ENCODE data around the gene LMF2.

LMF2 gene

DNA sequence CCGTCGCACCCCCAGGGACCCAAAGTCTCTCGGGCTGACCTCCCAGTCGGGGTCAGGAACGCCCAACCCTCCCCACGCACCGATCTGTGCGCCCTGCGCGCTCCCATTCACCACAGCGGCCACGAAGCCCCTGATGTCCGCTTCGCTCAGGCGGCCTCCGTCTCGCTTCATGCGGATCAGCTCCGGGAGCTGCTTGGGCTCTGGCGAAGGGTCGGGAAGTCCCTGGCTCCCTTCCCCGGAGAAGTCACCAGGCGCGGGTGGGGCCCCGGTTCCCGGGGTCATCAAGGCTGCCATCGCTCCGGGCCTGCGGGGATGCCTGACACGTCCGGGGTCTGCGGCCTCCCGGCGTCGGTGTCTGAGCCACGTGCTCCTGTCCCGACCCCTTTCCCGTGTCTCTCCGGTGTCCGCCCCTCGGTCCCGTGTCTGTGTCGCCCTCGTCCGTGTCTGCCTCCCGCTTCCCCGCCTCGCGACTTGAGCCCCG lies 22.0 kb upstream of the LMF2 start:
- TF ChIP-seq, protein P1, sequence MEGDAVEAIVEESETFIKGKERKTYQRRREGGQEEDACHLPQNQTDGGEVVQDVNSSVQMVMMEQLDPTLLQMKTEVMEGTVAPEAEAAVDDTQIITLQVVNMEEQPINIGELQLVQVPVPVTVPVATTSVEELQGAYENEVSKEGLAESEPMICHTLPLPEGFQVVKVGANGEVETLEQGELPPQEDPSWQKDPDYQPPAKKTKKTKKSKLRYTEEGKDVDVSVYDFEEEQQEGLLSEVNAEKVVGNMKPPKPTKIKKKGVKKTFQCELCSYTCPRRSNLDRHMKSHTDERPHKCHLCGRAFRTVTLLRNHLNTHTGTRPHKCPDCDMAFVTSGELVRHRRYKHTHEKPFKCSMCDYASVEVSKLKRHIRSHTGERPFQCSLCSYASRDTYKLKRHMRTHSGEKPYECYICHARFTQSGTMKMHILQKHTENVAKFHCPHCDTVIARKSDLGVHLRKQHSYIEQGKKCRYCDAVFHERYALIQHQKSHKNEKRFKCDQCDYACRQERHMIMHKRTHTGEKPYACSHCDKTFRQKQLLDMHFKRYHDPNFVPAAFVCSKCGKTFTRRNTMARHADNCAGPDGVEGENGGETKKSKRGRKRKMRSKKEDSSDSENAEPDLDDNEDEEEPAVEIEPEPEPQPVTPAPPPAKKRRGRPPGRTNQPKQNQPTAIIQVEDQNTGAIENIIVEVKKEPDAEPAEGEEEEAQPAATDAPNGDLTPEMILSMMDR (IDR thresholded peaks at IDR 0.05), result no peak
- no peaks in the 10 kb centered on the region for H3K79me2 ChIP-seq
- peak overlapping the region; percentile 95 for H3K4me3 ChIP-seq (ENCODE audit: low read depth, low read length)
- peak overlapping the region; percentile 99 for H3K4me2 ChIP-seq (ENCODE audit: low read length)
- H3K36me3 ChIP-seq (ENCODE audit: control insufficient read depth, insufficient read depth, low read length), result no peaks in the 10 kb centered on the region
- H3K9ac ChIP-seq, result no peak overlapping the region
- H2AFZ ChIP-seq, result no peak overlapping the region
- peak overlapping the region; percentile 88 for H3K27ac ChIP-seq
- no peaks in the 10 kb centered on the region for H3K27me3 ChIP-seq (ENCODE audit: control insufficient read depth, insufficient read depth, low read length)
- H3K4me1 ChIP-seq, result peaks cover 9% of the 10 kb centered on the region
- no peaks in the 10 kb centered on the region for H3K9me3 ChIP-seq (ENCODE audit: control insufficient read depth, low read length)

DNA sequence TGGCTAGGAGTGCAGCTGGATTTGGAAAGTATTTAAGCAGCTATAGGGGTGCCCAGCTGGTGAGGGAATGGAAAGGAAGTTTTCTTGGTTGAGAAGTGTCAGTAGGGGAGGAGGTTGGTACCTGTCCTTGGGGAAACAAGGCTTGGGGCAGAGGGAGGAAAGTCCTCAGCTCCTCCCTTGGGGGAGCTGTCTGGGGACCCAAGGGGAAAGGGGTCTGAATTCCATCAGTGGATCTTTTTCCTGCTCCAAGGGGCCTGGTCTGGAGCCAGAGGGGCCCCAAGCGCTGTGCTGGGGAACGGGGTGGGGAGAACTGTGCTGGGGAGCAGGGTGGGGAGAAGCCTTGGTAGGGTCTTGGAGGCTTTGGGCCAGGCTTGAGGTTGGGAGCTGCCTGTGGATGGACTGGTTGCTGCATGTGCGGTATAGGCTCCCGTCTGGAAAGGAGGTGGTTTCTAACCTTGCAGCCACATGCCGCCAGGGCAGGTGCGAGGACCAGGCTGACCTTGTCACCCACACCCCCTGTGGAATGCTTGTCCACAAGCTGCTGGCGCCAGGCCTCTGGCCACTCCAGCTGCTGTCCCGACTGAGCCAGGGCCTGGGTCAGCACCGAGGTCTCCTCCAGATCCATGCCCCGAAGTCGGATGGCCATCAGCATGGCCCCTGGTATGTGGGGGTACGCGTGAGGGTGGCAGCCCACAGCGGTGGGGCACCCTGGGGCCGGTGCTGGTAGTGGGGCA lies 21.3 kb upstream of the LMF2 start:
- Histone ChIP-seq H3K4me1 (peaks cover 9% of the 10 kb centered on the region), H3K4me3 (ENCODE audit: low read depth, low read length) (no peak overlapping the region), H3K36me3 (ENCODE audit: control insufficient read depth, insufficient read depth, low read length) (no peaks in the 10 kb centered on the region), H3K4me2 (ENCODE audit: low read length) (no peak overlapping the region), H3K27me3 (ENCODE audit: control insufficient read depth, insufficient read depth, low read length) (no peaks in the 10 kb centered on the region), H3K9me3 (ENCODE audit: control insufficient read depth, low read length) (no peaks in the 10 kb centered on the region), H2AFZ (no peak overlapping the region), H3K27ac (peak overlapping the region; percentile 88), H3K9ac (no peak overlapping the region), H3K79me2 (no peaks in the 10 kb centered on the region)
- TF ChIP-seq, protein P1 (IDR thresholded peaks at IDR 0.05), result no peak

DNA sequence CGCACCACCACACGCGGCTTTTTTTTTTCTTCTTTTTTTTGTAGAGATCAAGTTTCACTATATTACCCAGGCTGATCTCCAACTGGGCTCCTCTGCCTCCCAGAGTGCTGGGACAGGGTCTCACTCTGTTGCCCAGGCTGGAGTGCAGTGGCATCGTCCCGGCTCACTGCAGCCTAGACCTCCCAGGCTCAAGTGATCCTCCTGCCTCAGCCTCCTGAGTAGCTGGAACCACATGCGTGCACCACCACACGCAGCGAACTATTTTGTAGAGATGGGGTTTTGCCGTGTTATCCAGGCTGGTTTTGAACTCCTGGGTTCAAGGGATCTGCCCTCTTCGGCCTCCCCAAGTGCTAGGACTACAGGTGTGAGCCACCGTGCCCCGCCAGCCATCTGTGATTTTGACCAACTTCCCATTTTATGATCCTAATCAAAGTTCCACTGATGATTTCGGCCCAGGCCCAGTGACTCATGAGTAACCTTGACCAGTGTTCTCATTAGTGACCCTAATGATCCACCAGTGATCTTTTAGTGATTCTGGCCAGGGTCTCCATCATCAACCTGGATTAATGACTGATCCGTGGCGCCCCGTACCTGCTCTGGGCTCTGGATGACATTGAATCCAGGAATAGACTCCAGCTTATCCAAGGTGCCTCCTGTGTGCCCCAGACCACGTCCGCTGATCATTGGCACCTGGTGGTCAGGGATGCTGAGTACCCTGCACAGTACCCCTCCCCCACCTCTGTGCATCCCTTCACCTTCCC lies 20.6 kb upstream of the LMF2 start:
- H3K4me2 ChIP-seq (ENCODE audit: low read length), result no peak overlapping the region
- no peaks in the 10 kb centered on the region for H3K9me3 ChIP-seq (ENCODE audit: control insufficient read depth, low read length)
- H3K4me3 ChIP-seq (ENCODE audit: low read depth, low read length), result no peak overlapping the region
- peak overlapping the region; percentile 88 for H3K27ac ChIP-seq
- H3K4me1 ChIP-seq, result peaks cover 4% of the 10 kb centered on the region
- H3K27me3 ChIP-seq (ENCODE audit: control insufficient read depth, insufficient read depth, low read length), result no peaks in the 10 kb centered on the region
- H3K9ac ChIP-seq, result no peak overlapping the region
- H3K36me3 ChIP-seq (ENCODE audit: control insufficient read depth, insufficient read depth, low read length), result no peaks in the 10 kb centered on the region
- no peak overlapping the region for H2AFZ ChIP-seq
- TF ChIP-seq, protein P1 (IDR thresholded peaks at IDR 0.05), result no peak
- no peaks in the 10 kb centered on the region for H3K79me2 ChIP-seq

DNA sequence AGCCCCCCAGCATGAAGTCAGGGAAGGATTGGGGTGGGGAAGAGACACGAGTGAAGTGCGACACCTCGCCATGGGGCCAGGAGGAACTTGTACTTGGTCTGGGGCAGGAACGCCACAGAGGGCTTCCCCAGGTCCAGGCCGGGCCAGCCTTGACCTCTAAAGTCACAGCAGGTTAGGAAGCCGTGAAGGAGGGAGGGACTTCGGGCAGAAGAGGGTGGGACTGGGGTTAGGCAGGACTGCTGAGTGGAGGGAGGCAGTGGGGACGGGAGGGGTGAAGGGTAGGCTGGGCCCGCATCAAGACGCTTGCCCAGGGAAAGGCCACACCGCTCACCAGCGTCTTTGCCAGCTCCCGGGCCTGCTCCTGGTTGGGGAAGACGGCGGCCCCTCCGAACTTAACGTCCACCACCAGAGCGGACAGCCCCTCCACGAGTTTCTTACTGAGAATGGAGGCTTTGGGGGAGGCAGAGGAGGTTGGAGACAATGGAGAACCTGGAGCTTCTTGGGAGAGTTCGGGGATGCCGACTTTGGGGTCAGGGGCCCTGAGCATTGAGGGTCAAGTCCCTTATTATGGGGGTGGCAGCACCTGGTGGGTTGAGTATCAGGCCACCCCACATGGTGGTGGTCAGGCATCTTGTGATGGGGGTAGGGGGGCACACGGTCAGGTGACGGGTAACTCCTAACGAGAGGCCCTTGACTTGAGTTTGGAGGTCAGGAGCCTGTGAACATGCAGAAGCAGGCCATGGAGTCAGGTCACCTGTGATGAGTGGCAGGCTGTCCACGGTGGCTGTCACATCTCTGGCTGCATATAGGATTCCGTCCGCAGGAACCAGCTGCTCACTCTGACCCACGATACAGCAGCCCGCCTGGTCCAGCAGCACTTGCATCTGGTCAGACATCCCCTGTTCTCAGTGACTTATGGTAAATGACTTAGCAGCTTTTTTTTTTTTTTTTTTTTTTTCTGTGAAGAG lies 19.6 kb upstream of the LMF2 start:
- Histone ChIP-seq H3K27ac (peak overlapping the region; percentile 95), H3K36me3 (ENCODE audit: control insufficient read depth, insufficient read depth, low read length) (no peaks in the 10 kb centered on the region), H3K4me3 (ENCODE audit: low read depth, low read length) (peak overlapping the region; percentile 81), H3K9ac (no peak overlapping the region), H3K4me2 (ENCODE audit: low read length) (peak overlapping the region; percentile 95), H3K9me3 (ENCODE audit: control insufficient read depth, low read length) (no peaks in the 10 kb centered on the region), H3K27me3 (ENCODE audit: control insufficient read depth, insufficient read depth, low read length) (no peaks in the 10 kb centered on the region), H3K79me2 (no peaks in the 10 kb centered on the region), H3K4me1 (peaks cover 4% of the 10 kb centered on the region), H2AFZ (peak overlapping the region; percentile 74)
- TF ChIP-seq, protein P1 (IDR thresholded peaks at IDR 0.05), result no peak

Measured in parathyroid adenoma (tissue), 2 donors.